Panc1 (cell line): Measurements from ENCODE around the gene PPP1R14B.

Experiments used
- POLR2AphosphoS5 ChIP-seq: IDR thresholded peaks from 2 replicates; pipeline ENCODE4 v1.6.1; 2012; ENCODE audit warnings: mild to moderate bottlenecking, low read depth, low read length, moderate library complexity
- REST ChIP-seq, 2 experiments: IDR thresholded peaks; 2 replicates each; pipeline ENCODE4 v1.6.1; 2011 to 2012; ENCODE audit warnings: low read depth in 2 of 2, control low read depth in 1 of 2, low read length in 1 of 2, mild to moderate bottlenecking in 1 of 2, moderate library complexity in 1 of 2; ENCODE audit not compliant: insufficient read depth in 1 of 2
- SIN3A ChIP-seq: IDR thresholded peaks from 2 replicates; pipeline ENCODE4 v1.6.1; 2012; ENCODE audit warnings: low read depth, mild to moderate bottlenecking, low read length, moderate library complexity, borderline replicate concordance; ENCODE audit not compliant: insufficient read depth
- TF ChIP-seq, protein P1 (sequence below): fragments of 450-650 bp; IDR thresholded peaks from 2 replicates; pipeline ENCODE4 v1.5.1; 2017; ENCODE audit warnings: mild to moderate bottlenecking

GRCh38 chr11:64230171-64230984, 16.4 kb downstream of the PPP1R14B start, which contains the start of gene DNAJC4:
- TF ChIP-seq POLR2AphosphoS5 (peak; percentile 71), REST (IDR thresholded peaks at IDR 0.05; ENCODE audit: insufficient read depth in 1 of 2, low read depth in 2 of 2, low read length in 1 of 2) (no peak), SIN3A (no peak; the same call in 1 of the 2 replicates)
- TF ChIP-seq, protein P1, sequence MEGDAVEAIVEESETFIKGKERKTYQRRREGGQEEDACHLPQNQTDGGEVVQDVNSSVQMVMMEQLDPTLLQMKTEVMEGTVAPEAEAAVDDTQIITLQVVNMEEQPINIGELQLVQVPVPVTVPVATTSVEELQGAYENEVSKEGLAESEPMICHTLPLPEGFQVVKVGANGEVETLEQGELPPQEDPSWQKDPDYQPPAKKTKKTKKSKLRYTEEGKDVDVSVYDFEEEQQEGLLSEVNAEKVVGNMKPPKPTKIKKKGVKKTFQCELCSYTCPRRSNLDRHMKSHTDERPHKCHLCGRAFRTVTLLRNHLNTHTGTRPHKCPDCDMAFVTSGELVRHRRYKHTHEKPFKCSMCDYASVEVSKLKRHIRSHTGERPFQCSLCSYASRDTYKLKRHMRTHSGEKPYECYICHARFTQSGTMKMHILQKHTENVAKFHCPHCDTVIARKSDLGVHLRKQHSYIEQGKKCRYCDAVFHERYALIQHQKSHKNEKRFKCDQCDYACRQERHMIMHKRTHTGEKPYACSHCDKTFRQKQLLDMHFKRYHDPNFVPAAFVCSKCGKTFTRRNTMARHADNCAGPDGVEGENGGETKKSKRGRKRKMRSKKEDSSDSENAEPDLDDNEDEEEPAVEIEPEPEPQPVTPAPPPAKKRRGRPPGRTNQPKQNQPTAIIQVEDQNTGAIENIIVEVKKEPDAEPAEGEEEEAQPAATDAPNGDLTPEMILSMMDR: no peak
